Endothelial cell (in vitro differentiated cells): ENCODE data around the gene RCE1. TPM values are rescaled to one million over a fixed set of nuclear protein-coding genes. Genes with fewer than 3 reads are reported as not detected.

Experiments
- DNase-seq: peaks from one replicate; pipeline ENCODE4 v3.0.0; 2021; ENCODE audit warnings: low spot score
- H3K27ac Mint-ChIP-seq: one replicate; pipeline ENCODE4 v1.8.0; 2021; ENCODE audit warnings: mixed read lengths, inconsistent platforms; ENCODE audit not compliant: unreplicated experiment
- H3K27me3 Mint-ChIP-seq: one replicate; pipeline ENCODE4 v1.8.0; 2021; ENCODE audit warnings: mild to moderate bottlenecking, moderate library complexity, mixed read lengths, inconsistent platforms; ENCODE audit not compliant: unreplicated experiment
- H3K36me3 Mint-ChIP-seq: one replicate; pipeline ENCODE4 v1.8.0; 2021; ENCODE audit warnings: mild to moderate bottlenecking, low read depth, mixed read lengths, inconsistent platforms; ENCODE audit not compliant: unreplicated experiment
- H3K4me1 Mint-ChIP-seq: one replicate; pipeline ENCODE4 v1.8.0; 2021; ENCODE audit warnings: mild to moderate bottlenecking, mixed read lengths, inconsistent platforms; ENCODE audit not compliant: unreplicated experiment
- H3K4me3 Mint-ChIP-seq: one replicate; pipeline ENCODE4 v1.8.0; 2021; ENCODE audit warnings: mild to moderate bottlenecking, mixed read lengths, inconsistent platforms; ENCODE audit not compliant: unreplicated experiment
- H3K9me3 Mint-ChIP-seq: one replicate; pipeline ENCODE4 v1.8.0; 2021; ENCODE audit warnings: mixed read lengths, inconsistent platforms; ENCODE audit not compliant: unreplicated experiment
- CTCF ChIP-seq: fragments of 200-600 bp; sonication (generic); IDR thresholded peaks from one replicate; pipeline ENCODE4 v1.5.0; 2021; ENCODE audit warnings: antibody characterized with exemption; ENCODE audit not compliant: unreplicated experiment
- total RNA-seq: library from RNA; stranded (reverse); fragmentation: NEBNext Ultra II Directional; extraction: Animal tissue kit (Norgen Biotek cat#: 25700); gene quantifications from one replicate; pipeline ENCODE4 v1.2.1, GENCODE V29; 2021; ENCODE audit not compliant: unreplicated experiment

The RCE1 gene
- total RNA-seq, 1 donor from 2014 or later = 25.2 TPM

DNA sequence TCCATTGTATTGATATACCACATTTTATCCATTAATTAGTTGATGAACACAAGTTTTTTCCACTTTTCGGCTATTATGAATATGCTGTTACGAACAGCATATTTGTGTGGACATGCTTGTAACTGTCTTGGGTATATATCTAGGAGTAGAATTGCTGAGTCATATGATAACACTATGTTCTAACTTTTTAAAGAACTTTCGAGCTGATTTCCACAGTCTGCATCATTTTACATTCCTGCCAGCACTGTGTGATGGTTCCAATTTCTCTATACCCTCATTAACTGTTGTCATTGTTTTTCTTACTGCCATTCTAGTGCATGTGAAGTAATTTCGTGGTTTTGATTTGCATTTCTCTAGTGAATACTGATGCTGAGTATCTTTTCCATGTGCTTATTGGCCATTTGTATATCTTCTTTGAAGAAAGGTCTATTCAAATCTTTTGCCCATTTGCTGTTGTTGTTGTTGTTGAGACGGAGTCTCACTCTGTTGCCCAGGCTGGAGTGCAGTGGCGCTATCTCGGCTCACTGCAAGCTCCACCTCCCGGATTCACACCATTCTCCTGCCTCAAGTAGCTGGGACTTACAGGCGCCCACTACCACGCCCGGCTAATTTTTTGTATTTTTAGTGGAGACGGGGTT is 7.4 kb upstream of the RCE1 start:
- Mint-ChIP-seq H3K36me3 (peaks cover 11% of the 10 kb centered on the region), H3K4me1 (peaks cover 9% of the 10 kb centered on the region), H3K4me3 (peak overlapping the region; percentile 59), H3K27me3 (peaks cover 6% of the 10 kb centered on the region), H3K27ac (no peak overlapping the region), H3K9me3 (no peaks in the 10 kb centered on the region)
- DNase-seq = no peak
- TF ChIP-seq CTCF = no peak

GRCh38 chr11:66840317-66841091 is 2.7 kb upstream of the RCE1 start:
- Mint-ChIP-seq H3K27me3 (peaks cover 16% of the 10 kb centered on the region), H3K4me3 (peak overlapping the region; percentile 57)

DNA sequence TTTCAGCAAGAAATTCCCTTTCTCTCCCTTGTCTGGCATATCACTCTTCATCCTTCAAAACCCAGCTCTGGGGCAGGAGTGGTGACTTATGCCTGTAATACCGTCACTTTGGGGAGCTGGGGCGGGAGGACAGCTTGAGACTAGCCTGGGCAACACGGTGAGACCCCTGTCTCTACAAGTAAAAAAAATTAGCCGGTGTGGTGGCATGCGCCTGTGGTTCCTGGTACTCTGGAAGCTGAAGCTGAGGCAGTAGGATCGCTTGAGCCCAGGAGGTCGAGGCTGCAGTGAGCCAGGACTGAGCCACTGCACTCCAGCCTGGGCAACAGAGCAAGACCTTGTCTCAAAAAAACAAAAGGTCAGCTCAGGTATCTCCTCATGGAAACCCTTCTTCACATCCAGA is 1.4 kb upstream of the RCE1 start:
- DNase-seq = no peak
- Mint-ChIP-seq H3K27ac (no peak overlapping the region), H3K9me3 (no peaks in the 10 kb centered on the region), H3K27me3 (peaks cover 24% of the 10 kb centered on the region), H3K4me1 (peaks cover 19% of the 10 kb centered on the region), H3K4me3 (peak overlapping the region; percentile 95), H3K36me3 (peaks cover 18% of the 10 kb centered on the region)
- no peak for TF ChIP-seq CTCF

More at GRCh38 chr11:66840317-66841091, 2.7 kb upstream of the RCE1 start:
- Mint-ChIP-seq H3K4me1 (peaks cover 19% of the 10 kb centered on the region), H3K36me3 (peaks cover 18% of the 10 kb centered on the region), H3K9me3 (no peaks in the 10 kb centered on the region), H3K27ac (peak overlapping the region; percentile 16)
- TF ChIP-seq CTCF = no peak
- no peak for DNase-seq

DNA sequence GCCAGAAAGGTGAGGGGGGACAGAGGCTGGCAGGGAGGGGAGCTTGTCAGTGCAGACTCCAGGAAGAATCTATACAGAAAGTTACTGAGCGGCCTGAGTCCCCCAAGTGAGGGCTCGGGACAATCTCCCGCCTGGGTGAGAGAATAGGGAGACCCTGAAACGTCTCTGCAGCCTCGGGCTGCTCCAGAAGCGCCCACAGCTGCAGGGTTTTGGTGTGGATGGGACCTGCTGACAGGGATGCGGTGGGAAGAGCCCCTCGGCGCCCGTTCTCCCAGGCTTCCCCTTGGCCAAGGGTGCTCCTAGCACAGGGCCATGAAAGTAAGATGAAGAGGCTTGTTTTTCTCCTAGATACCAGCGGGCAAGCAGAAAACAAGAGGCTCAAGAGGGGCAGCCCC is 743 bp upstream of the RCE1 start:
- peak overlapping the region; percentile 91 for H3K27ac Mint-ChIP-seq
- H3K9me3 Mint-ChIP-seq = no peaks in the 10 kb centered on the region
- H3K27me3 Mint-ChIP-seq = peaks cover 26% of the 10 kb centered on the region

More for the DNA sequence above, 743 bp upstream of the RCE1 start:
- TF ChIP-seq CTCF = no peak
- H3K4me3 Mint-ChIP-seq = peak overlapping the region; percentile 95
- peaks cover 18% of the 10 kb centered on the region for H3K36me3 Mint-ChIP-seq
- H3K4me1 Mint-ChIP-seq = peaks cover 19% of the 10 kb centered on the region
- DNase-seq = no peak
